HG03095 (cell line): ENCODE data around the gene NRARP.

Experiments
- ATAC-seq: cut with Tn5 transposase; IDR thresholded peaks from one replicate; pipeline ENCODE4 v1.9.1; 2021; ENCODE audit warnings: moderate library complexity; ENCODE audit not compliant: unreplicated experiment

NRARP gene

DNA sequence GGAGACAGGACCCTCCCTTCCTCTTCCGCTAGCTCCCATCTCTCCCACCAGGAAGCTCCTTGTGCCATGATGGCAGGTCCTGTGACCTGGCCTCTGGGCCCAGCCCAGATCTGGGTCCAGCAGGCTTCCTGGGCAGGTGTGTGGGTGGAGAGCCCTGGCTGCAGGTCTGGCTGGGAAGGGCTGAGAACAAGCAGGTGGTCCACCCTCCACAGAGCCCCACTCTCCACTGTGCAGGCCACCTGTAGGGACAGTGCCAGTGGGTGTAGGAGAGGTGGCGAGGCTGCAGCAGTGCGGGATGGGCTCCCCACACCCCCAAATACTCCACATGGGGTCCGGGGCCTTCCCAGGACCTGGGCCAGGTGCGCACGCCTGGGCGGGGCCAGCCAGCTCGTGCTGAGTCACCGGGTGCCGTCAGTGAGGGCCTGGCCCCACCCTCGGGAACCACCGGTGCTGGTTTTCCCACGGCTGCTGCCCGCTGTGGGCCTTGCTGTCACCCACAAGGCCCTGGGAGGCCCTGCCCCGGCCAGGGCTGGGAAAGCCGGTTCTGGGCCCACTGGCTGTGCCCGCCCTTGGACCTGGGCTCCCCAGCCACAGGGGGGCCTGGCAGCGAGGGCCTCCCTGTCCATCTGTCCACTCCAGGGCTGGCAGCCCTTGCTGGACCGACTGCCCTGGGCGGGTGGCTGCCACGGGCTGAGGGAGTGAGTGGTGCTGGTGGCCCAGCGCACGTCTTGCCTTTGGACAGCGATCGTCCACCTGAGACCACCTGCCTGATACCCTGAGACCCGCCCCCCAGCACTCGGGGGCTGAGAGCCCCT is 9.3 kb upstream of the NRARP start:
- no peak for ATAC-seq

DNA sequence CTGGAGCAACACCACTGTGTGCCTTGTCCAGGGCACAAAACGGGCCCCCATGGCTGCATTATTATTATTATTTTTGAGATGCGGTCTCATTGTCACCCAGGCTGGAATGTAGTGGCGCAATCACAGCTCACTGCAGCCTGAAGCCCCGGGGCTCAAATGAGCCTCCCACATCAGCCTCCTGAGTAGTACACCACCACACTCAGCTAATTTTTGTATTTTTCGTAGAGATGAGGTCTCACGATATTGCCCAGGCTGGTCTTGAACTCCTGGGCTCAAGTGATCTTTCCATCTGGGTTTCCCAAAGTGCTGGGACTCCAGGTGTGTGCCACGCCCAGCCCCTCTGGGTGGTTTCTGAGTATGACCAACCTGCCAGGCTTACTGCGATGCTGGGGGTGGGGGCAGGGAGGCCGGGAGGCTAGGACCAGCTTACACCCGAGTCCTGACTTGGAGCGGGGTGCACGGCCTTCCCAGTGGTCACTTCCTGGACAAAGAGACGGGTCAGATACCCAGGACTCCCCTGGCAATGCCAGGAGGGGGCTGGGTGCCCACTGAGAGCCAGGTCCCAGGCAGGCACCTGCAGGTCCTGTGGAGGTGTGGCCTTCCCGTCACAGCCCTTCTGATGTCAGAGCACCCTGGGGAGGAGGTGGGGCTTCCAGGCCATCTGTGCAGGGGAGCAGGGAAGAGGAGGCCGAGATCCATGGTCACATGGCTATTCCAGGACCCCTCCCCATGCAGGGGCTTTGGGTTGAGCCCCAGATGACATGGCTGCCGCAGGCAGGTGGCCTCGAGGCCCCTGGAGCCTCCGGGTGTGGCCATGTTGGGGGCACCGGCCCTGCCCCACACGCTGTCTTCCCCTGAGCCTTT is 8.3 kb upstream of the NRARP start:
- no peak for ATAC-seq

DNA sequence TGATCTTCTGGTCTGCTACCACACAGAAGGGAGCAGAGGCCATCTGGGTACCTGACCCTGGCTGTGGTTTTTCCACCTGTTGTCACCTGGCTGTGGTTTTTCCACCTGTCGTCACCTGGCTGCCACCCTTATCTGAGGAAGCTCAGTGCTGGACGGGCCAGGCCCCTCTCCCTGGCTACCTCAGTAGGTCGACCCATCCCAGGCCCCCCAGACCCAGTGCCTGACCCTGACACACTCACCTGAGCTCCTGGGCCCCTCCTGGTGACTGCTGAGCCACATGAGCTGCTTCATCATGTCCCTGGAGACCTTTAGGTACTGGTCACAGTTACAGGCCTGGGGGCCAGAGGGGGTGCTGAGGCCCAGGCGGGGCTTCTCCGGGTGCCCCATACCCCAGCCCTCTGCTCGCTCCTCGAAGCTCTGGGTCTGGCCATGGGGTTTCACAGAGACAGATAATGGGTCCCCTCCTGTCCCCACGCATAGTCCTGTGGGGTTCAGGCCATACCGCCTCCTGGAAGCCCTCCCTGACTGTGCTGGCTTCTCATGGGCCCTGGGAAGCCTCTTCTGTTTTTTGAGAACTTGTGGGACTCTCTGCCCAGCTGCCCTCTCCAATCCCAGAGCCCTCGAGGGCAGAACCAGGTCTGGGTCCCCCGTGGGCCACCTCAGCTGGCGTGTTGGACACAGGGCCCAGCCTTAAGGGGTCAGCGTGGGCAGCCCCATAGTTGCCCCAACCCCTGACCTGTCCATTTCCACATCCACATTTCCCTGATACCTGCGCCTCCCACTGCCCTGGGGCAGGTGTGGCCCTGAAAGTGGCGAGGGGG is 7.5 kb upstream of the NRARP start:
- ATAC-seq = no peak

DNA sequence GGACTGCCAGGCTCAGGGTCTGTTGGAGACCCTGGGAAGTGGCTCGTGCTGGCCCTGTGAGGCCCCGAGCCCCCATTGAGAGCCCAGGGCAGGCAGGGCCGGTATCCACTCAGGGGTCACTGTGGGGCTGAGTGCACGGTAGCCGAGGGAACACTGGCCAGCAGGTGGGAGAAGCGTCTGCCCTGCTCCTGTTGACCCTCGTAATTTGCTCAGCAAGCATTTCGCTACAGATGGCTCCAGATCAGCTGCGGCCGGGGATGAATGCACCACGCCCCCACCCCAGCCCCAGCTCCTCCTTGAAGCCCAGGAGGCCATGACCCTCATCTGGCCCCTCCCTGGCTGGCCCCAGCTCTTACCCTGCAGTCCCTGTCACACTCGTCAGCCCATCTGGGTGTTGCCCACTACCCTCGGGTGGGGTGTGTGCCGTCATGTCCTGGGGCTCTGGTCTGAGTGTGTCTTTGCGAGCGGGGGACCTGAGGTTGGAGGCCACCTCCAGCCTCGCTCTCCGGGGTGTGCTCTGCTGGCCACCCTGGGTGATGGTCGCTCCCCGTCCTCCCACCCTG is 6.1 kb upstream of the NRARP start:
- no peak for ATAC-seq

DNA sequence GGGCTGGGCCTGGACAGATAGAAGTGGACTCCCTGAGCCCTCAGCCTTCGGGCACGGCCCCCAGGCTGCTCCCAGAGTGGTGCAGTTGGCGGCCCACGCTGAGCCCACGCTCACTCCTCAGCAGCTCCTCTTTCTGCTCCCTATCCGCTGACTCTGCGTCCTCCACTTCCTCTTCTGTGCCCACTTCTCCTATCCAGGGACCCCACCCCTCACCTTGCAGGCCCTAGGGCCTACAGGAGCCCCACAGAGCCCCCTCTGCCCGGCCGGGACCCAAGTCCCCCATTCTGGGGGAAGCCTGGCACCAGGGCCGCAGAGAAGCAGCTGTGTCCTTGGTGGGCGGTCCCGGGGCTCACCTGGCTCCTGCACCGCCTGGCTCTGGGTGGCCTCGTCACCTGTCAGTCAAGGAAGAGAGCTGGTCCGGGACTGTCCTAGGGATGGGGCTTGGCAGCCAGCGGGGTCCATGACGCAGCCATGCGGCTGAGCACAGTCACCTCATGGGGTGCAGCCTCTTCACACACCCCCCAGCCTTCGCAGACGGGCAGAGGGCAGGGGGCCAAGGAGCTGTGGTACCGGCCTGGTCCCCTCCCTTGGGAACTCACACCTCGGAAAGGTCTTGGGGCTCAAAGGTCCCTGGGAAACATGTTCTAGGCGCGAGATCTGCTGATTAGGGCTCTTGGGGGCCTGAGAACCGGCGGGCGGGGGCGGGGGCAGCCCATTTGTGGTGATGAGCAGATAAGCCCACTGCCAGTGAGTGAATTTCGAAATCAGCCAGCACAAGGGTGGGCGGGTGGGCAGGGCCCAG is 5.4 kb upstream of the NRARP start:
- ATAC-seq = no peak

DNA sequence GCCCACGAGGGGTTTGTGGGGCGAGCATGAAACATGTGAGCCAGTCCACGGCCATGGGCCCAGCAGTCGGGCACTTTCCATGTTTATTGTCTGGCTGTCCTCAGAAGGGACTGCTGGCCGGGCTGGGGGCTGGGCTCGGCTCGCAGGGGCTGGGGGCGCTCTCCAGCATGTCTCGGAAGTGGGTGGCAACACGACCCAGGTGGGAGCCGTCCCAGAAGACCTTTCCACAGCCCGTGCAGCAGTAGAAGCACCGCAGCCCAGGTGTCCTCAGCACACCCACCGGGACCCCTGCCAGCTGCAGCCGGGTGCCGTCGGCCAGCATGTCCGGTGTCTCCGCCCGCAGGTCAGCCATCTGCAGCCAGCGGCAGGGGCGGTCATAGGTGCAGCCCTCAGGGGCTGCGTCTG is 4.8 kb upstream of the NRARP start:
- ATAC-seq = no peak

DNA sequence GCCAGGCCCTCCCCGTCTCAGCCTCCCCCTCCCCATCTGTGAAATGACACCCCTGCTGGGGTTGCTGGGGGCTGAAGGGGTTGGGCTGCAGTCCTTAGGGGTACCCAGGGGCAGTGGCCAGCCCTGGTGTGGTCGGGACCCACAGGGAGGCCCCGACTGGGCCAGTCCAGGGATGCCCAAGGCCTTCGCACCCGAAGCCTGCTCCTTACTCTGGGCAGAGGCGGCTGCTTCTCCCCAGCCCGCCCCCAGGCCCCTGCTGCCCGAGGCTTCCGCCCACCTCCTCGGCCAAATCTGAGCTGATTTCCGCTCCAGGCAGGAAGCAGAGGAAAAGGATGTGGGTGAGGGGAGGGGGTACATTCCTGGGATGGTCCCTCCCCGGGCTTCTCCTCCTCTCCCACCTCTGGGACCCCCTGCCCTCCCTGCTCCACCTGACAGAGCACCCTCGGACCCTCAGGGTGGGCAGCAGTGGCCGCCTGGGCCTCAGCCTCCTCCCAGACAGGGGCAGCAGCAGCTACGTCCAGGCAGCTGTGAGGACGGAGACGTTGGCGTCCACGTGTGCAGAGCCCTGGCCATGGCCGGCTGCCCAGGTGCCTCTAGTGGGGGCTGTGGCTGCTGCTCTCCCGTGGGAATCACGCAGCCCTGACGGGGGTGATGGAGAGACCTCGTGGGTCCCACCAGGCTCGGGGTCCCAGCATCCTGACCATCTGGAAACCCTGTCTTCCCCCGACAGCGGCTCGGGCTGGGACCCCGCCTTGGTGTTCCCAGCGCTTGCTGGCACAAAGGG is 4.2 kb upstream of the NRARP start:
- ATAC-seq = no peak

DNA sequence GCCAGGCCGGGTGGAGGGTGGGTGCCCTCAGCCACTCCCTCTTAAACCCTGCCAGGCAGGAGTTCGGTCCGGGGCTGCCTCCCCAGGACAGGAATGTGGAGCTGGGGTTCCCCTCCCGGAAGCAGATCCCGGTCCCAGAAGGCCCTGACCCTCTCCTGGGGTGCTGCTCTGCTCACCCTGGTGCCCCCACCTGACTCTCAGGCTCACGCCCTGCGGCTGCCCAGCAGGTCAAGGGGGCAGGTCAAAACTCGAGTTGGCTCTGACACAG is 3.7 kb upstream of the NRARP start:
- no peak for ATAC-seq

DNA sequence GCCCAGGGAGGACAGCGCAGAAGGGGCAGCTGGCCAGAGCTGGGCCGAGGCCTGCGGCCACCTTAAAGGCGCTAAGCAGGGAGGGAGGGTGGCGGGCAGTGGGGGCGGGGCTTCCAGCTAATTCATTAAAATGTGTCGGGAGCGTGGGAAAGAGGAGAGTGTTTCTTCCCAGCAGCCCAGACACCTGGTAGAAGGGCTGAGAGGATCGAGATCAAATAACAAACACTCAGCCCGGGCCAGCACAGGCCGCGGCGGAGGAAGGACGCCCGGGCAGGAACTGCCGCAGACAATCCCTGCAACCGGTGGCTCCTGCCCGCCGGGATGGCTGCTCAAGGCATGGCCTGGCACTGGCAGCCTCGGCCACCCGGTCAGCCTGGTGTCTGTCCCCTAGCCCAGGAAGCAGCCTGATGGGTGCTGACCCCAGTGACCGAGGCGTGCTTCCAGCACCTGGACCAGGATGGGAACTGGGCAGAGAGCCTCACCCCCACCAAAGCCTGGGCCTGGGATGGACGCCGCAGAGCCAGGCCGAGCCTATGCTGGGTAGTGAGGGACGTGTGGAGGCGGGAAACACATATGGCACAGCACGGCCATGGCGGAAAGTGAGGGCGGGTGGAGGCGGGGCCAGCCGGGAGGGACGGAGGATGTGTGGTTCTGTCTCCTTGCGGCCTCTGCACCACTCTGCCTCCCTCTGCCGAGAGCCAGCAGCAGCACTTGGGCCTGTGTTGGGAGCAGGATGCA is 3.2 kb upstream of the NRARP start:
- ATAC-seq = no peak

DNA sequence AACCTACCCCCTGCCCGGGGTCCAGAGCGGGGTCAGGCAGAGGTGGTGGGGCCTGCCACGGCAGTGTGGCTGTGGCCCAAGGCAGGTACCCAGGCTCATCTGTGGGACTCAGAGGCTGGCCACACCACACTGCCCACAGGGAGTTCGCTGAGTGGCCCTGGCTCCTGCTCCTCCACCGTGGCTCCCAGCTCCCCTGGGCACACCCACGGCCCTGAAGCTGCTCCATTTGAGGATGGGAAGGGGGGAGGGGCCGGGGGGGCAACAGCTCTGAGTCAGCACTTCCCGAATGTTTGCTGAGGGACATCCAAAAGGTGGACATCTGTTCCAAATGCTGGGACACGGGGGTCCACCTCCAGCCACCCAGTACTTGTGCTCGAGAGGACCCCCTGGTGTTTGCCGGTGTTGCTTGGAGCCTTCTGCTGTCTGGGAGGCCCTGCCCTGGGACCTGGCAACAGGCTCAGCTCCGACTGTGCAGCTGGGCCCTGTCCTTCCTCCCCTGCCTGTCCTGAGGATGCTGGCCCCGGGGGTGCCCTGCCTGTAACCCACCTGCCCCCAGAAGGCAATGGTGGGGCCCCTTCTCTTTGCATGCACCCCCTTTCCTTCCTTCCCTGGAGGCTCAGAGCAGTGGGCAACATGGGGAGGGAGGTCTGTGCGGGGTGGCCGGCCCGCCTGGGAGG is 2.5 kb upstream of the NRARP start:
- no peak for ATAC-seq

DNA sequence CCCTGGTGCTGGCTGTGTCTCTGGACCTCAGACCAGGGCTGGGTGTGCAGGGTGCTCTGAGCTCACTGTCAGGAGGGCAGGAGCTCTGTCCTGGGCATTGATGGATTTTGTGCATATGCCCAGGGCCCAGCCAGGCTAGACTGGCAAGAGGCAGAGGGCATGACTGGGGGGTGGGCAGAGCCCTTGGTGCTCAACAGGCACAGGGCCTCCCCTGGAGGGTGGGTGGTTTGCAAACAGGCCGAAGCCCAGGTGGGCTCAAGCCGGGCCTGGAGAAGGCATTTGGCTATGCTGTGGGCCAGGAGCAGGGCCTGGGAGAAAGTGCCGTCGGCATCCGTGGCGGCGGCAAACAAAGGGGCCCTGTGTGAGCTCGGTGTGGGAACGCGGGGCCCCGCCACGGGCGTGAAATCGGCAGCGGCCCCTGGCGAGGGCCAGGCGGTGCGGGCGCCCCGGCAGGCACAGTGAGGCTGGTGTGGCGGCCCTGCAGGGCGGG is 1.9 kb upstream of the NRARP start:
- no peak for ATAC-seq

DNA sequence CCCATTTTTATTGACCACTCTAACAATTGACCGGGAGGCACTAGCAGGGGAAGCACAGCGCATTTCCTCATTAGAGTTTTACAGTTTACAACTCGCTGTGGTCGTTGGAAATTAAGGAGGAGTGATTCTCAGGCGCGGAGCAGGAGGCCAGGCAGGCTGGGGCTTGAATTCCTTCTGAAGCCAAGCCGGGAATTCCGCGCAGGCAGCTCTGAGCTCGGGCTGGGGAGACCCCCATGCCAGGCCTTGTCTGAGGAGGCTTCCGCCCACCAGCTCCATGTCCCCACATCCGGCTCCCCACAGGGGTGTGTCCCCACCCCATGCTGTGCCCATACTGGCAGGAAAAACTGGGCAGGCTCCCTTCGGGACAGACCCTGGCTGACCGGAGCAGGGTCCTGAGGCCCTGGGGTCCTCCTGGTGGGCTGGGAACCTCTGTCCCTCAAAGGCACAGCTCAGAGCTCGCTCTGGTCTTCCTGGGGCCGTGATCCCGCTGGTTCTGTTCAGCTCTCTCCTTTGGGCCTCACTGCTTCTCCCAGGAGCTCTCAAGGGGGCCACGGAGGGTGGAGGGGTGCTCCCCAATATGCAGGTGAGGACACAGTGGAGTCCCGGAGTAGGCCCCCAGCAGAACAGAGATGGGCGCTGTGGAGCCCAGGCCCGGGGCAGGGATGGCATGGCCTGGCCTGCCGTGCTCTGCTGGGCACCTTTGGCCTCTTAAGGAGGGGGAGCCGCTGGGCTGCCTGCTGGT is 1.3 kb upstream of the NRARP start:
- no peak for ATAC-seq

DNA sequence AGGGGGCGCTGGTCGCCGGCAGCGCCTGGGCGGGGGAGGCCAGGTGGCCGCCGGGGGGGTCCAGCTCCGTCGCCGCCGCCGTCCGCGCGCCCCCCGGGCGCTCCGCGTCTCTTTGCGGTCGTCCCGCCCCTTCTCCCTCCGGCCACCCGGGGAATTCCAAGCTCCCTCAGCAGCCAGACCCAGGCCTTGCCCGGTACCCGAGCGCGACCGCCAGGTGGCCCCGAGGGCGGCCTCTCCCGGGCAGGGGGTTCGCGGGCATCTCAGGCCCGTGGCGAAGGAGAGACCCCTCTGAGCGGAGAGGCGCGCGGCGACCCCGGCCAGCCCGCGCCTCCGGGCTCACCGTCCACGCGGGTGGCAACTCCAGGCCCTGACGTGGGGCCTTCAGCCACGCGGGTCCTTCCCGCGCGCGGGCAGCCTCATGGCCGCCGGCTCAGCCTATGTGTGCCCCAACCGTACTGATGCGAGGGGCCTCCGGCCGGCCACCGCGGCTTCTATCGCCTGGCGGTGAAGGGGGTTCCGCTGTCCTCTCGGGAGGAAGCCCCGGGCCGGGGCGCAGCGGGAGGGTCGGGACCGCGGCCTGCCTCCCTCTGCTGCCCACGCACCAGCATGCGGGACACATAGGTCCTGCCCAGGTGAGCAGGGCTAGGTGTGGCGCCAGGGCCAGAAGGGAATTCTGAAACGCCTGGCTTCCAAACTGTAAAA is 529 bp upstream of the NRARP start:
- peak; percentile 31 for ATAC-seq

DNA sequence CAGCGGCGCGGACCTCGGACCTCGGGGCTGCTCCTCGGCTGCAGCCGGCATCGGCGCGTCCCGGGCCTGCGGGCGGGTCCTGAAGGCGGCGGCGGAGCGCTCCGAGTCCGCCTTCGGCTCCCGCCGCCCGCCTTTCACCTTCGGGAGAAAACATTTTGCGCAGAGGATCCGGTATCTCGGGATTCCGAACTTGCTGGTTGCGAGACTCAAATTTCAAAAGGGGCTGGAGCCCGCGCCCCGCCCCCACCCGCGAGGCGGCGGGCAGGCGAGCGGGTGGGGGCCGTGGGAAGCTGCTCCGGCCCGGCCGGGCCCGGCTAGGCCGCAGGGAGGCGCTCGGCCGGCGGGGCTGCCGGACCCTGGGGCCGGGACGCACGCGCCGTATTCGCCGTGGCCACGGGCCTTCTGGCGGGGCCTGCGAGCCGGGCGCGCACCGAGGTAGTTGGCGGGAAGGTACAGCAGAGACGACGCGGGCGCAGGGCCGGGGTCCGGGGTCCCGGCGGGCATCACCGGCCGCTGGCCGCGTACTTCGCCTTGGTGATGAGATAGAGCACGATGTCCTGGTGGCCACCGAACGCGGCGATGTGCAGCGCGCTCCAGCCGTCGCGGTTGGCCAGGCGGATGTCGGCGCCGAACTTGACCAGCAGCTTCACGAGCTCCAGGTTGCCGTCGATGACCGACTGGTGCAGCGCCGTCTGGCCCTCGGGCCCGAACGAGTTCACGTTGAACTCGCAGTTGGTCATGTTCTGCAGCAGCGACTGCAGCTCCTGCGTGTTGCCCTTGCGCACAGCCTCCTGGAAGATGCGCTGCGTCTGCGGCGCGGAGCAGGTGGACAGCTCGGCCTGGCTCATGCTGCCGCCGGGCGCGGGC is 757 bp downstream of the NRARP start:
- ATAC-seq = no peak

DNA sequence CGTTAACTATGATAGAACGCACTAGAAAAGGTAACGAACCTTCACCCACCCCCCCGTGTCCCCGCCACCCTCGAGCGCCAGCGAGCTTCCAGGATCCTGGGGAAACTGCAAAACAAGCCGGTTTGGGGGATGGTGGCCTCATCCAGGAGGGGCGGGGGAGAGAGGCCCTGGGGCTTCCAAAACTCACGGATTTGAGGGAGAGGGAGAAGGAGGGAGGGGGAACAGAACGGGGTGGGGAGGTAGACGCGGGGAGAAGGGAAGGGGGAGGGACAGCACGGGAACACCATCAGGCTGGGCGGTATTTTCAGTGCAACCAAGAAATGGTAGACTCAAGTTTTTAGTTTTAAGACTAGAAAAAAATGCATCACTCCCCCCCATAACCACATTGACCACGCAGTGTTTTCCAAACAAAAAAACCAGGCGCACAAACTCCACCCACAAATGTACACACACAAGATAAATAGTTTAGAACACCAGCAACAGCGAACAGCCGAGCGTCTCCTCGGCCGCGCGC is 1.4 kb downstream of the NRARP start:
- ATAC-seq = no peak

DNA sequence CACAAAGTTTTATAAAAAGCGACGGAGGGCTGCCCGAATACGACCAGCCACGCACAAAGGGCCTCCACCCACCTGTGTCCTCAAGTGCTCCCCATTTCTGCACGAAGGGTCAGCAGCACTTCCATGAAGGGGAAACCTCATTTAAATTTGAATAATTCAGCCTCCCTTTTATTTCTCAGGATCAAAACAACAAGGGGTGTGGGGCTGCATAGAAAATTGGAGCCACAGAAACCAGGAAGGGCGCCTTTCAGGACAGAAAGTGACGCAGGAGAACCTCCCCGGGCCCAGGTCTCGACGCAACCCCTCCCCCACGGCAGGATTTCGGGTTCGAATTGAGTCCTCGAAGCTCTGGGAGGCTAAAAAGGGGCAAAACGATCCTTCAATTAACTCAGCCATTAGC is 2.1 kb downstream of the NRARP start:
- ATAC-seq = no peak
